ENCODE measurements around the gene WIF1. TPM values are rescaled to one million over a fixed set of nuclear protein-coding genes. Genes with fewer than 3 reads are reported as not detected.

The WIF1 gene
- total RNA-seq, 2 donors from 2014 or later: not detected

- DNase-seq (no peak), ATAC-seq (no peak)
- no peaks in the 10 kb centered on the region for H3K9me3 ChIP-seq (ENCODE audit: control insufficient read depth, low read length, poor library complexity, severe bottlenecking)
- Mint-ChIP-seq H3K4me1 (no peaks in the 10 kb centered on the region), H3K36me3 (ENCODE audit: low read depth) (peaks cover 2% of the 10 kb centered on the region), H3K27me3 (peaks cover 59% of the 10 kb centered on the region), H3K27ac (no peak overlapping the region), H3K4me3 (no peak overlapping the region)
These were observed 75.8 kb downstream of the WIF1 start for GRCh38 chr12:65045269-65045668.

- Mint-ChIP-seq H3K4me3 (no peak overlapping the region), H3K27ac (no peak overlapping the region), H3K4me1 (no peaks in the 10 kb centered on the region), H3K27me3 (peaks cover 28% of the 10 kb centered on the region), H3K36me3 (ENCODE audit: low read depth) (no peaks in the 10 kb centered on the region)
- no peak for DNase-seq
- no peaks in the 10 kb centered on the region for H3K9me3 ChIP-seq (ENCODE audit: control insufficient read depth, low read length, poor library complexity, severe bottlenecking)
- no peak for ATAC-seq
These were observed 81.8 kb downstream of the WIF1 start for GRCh38 chr12:65039301-65039700.

GRCh38 chr12:65025136-65025535, 96.0 kb downstream of the WIF1 start:
- DNase-seq: no peak
- H3K9me3 ChIP-seq (ENCODE audit: control insufficient read depth, low read length, poor library complexity, severe bottlenecking): no peaks in the 10 kb centered on the region
- H3K36me3 Mint-ChIP-seq (ENCODE audit: low read depth): no peaks in the 10 kb centered on the region
- H3K4me3 Mint-ChIP-seq: no peak overlapping the region
- H3K27ac Mint-ChIP-seq: no peak overlapping the region
- ATAC-seq: no peak
- peaks cover 6% of the 10 kb centered on the region for H3K27me3 Mint-ChIP-seq
- H3K4me1 Mint-ChIP-seq: no peaks in the 10 kb centered on the region

- no peak overlapping the region for H3K27ac Mint-ChIP-seq
- no peaks in the 10 kb centered on the region for H3K9me3 ChIP-seq (ENCODE audit: control insufficient read depth, low read length, poor library complexity, severe bottlenecking)
- H3K4me1 Mint-ChIP-seq: no peaks in the 10 kb centered on the region
- H3K27me3 Mint-ChIP-seq: peaks cover 6% of the 10 kb centered on the region
- no peak for DNase-seq
- H3K36me3 Mint-ChIP-seq (ENCODE audit: low read depth): no peaks in the 10 kb centered on the region
- ATAC-seq: no peak
- no peak overlapping the region for H3K4me3 Mint-ChIP-seq
These were observed 97.6 kb downstream of the WIF1 start for GRCh38 chr12:65023485-65023884.

- H3K9me3 ChIP-seq (ENCODE audit: control insufficient read depth, low read length, poor library complexity, severe bottlenecking): no peaks in the 10 kb centered on the region
- no peak overlapping the region for H3K4me3 Mint-ChIP-seq
- H3K4me1 Mint-ChIP-seq: no peaks in the 10 kb centered on the region
- no peaks in the 10 kb centered on the region for H3K36me3 Mint-ChIP-seq (ENCODE audit: low read depth)
- DNase-seq (no peak), ATAC-seq (no peak)
- no peak overlapping the region for H3K27ac Mint-ChIP-seq
- H3K27me3 Mint-ChIP-seq: peaks cover 6% of the 10 kb centered on the region
These were observed 98.1 kb downstream of the WIF1 start for GRCh38 chr12:65022960-65023359.

GRCh38 chr12:65022421-65022820, 98.7 kb downstream of the WIF1 start:
- DNase-seq (no peak), ATAC-seq (no peak)
- no peaks in the 10 kb centered on the region for H3K9me3 ChIP-seq (ENCODE audit: control insufficient read depth, low read length, poor library complexity, severe bottlenecking)
- H3K27ac Mint-ChIP-seq: no peak overlapping the region
- no peak overlapping the region for H3K4me3 Mint-ChIP-seq
- H3K27me3 Mint-ChIP-seq: peaks cover 6% of the 10 kb centered on the region
- H3K4me1 Mint-ChIP-seq: peaks cover 2% of the 10 kb centered on the region
- H3K36me3 Mint-ChIP-seq (ENCODE audit: low read depth): no peaks in the 10 kb centered on the region

- no peaks in the 10 kb centered on the region for H3K9me3 ChIP-seq (ENCODE audit: control insufficient read depth, low read length, poor library complexity, severe bottlenecking)
- peaks cover 2% of the 10 kb centered on the region for H3K4me1 Mint-ChIP-seq
- H3K36me3 Mint-ChIP-seq (ENCODE audit: low read depth): no peaks in the 10 kb centered on the region
- DNase-seq (no peak), ATAC-seq (no peak)
- H3K4me3 Mint-ChIP-seq: no peak overlapping the region
- H3K27me3 Mint-ChIP-seq: peaks cover 16% of the 10 kb centered on the region
- H3K27ac Mint-ChIP-seq: no peak overlapping the region
These were observed 101.3 kb downstream of the WIF1 start for GRCh38 chr12:65019696-65020234.

GRCh38 chr12:65016881-65017650, 104.0 kb downstream of the WIF1 start:
- no peaks in the 10 kb centered on the region for H3K9me3 ChIP-seq (ENCODE audit: control insufficient read depth, low read length, poor library complexity, severe bottlenecking)
- H3K4me1 Mint-ChIP-seq: peaks cover 2% of the 10 kb centered on the region
- no peak overlapping the region for H3K4me3 Mint-ChIP-seq
- H3K27ac Mint-ChIP-seq: no peak overlapping the region
- DNase-seq (no peak), ATAC-seq (no peak)
- H3K36me3 Mint-ChIP-seq (ENCODE audit: low read depth): no peaks in the 10 kb centered on the region
- peaks cover 25% of the 10 kb centered on the region for H3K27me3 Mint-ChIP-seq

GRCh38 chr12:65015850-65016249, 105.3 kb downstream of the WIF1 start:
- H3K27ac Mint-ChIP-seq: no peak overlapping the region
- no peak for ATAC-seq

GRCh38 chr12:65014504-65015271, 106.4 kb downstream of the WIF1 start:
- DNase-seq: no peak
- H3K27ac Mint-ChIP-seq: no peak overlapping the region
- peaks cover 26% of the 10 kb centered on the region for H3K27me3 Mint-ChIP-seq

More at GRCh38 chr12:65015850-65016249, 105.3 kb downstream of the WIF1 start:
- Mint-ChIP-seq H3K4me1 (peaks cover 2% of the 10 kb centered on the region), H3K4me3 (no peak overlapping the region), H3K36me3 (ENCODE audit: low read depth) (no peaks in the 10 kb centered on the region), H3K27me3 (peaks cover 26% of the 10 kb centered on the region)
- H3K9me3 ChIP-seq (ENCODE audit: control insufficient read depth, low read length, poor library complexity, severe bottlenecking): no peaks in the 10 kb centered on the region
- DNase-seq: no peak

GRCh38 chr12:65010437-65010836, 110.7 kb downstream of the WIF1 start:
- H3K4me3 Mint-ChIP-seq: no peak overlapping the region
- peaks cover 15% of the 10 kb centered on the region for H3K27me3 Mint-ChIP-seq

More at GRCh38 chr12:65014504-65015271, 106.4 kb downstream of the WIF1 start:
- Mint-ChIP-seq H3K4me1 (peaks cover 2% of the 10 kb centered on the region), H3K4me3 (no peak overlapping the region), H3K36me3 (ENCODE audit: low read depth) (no peaks in the 10 kb centered on the region)
- ATAC-seq: no peak
- no peaks in the 10 kb centered on the region for H3K9me3 ChIP-seq (ENCODE audit: control insufficient read depth, low read length, poor library complexity, severe bottlenecking)

GRCh38 chr12:65005716-65006115, 115.4 kb downstream of the WIF1 start:
- no peaks in the 10 kb centered on the region for H3K36me3 Mint-ChIP-seq (ENCODE audit: low read depth)
- no peaks in the 10 kb centered on the region for H3K4me1 Mint-ChIP-seq
- ATAC-seq (no peak), DNase-seq (no peak)
- H3K4me3 Mint-ChIP-seq: no peak overlapping the region
- H3K27ac Mint-ChIP-seq: no peak overlapping the region
- no peaks in the 10 kb centered on the region for H3K9me3 ChIP-seq (ENCODE audit: control insufficient read depth, low read length, poor library complexity, severe bottlenecking)
- H3K27me3 Mint-ChIP-seq: peaks cover 5% of the 10 kb centered on the region

More at GRCh38 chr12:65010437-65010836, 110.7 kb downstream of the WIF1 start:
- Mint-ChIP-seq H3K36me3 (ENCODE audit: low read depth) (no peaks in the 10 kb centered on the region), H3K27ac (no peak overlapping the region), H3K4me1 (no peaks in the 10 kb centered on the region)
- no peaks in the 10 kb centered on the region for H3K9me3 ChIP-seq (ENCODE audit: control insufficient read depth, low read length, poor library complexity, severe bottlenecking)
- ATAC-seq (no peak), DNase-seq (no peak)

- Mint-ChIP-seq H3K4me1 (no peaks in the 10 kb centered on the region), H3K36me3 (ENCODE audit: low read depth) (no peaks in the 10 kb centered on the region), H3K4me3 (no peak overlapping the region), H3K27ac (no peak overlapping the region), H3K27me3 (peaks cover 5% of the 10 kb centered on the region)
- no peak for ATAC-seq
- no peaks in the 10 kb centered on the region for H3K9me3 ChIP-seq (ENCODE audit: control insufficient read depth, low read length, poor library complexity, severe bottlenecking)
- DNase-seq: no peak
These were observed 116.8 kb downstream of the WIF1 start for GRCh38 chr12:65004270-65004669.

Measured in T-helper 17 cell (primary cell).